Adrenal gland (tissue), 5 donors: Measurements from ENCODE around the gene PDGFD.

Experiments used
- CTCF ChIP-seq, 6 experiments: fragments of 450-650 bp in 4 of 6; fragments of 200-600 bp in 2 of 6; sonication (generic) in 1 of 6; IDR thresholded peaks; 1 replicate in 5 of 6; 2 replicates in 1 of 6; pipeline versions ENCODE4 v1.5.1 to v1.8.0; 2016 to 2021; ENCODE audit warnings: antibody characterized with exemption in 6 of 6, mild to moderate bottlenecking in 2 of 6, moderate library complexity in 1 of 6
- POLR2A ChIP-seq, 2 donors: fragments of 450-650 bp; IDR thresholded peaks; one replicate each; pipeline ENCODE4 v1.6.1; 2017; ENCODE audit warnings: antibody characterized with exemption in 2 of 2, mild to moderate bottlenecking in 2 of 2, moderate library complexity in 1 of 2
- donor health status: DM: no; HTN: no; CAD: no.

DNA sequence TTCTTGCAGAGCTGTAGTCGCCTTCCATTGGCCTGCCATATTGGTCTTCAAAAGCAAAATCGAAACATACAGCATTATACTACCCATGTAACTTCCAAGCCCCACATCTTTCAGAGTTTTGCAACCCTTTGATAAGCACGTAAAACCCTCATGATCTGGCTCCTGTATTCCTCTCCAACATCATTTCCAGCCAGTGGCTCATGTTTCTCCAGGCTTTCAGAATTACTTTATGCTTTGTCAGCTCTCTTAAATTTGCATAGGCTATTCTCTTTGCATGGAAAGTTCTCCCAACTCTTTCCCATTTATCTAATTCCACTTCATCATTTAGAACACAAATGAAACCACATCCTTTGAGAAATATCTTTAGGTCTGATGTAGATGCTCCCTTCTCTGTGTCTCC, 195.3 kb downstream of the PDGFD start:
- no peak for TF ChIP-seq CTCF (IDR thresholded peaks at IDR 0.05)
- no peak for TF ChIP-seq POLR2A (IDR thresholded peaks at IDR 0.05)
